HCT116 (cell line): ENCODE measurements around the gene ADGRG7.

Source experiments
- SP1 ChIP-seq: IDR thresholded peaks from 2 replicates; pipeline ENCODE4 v1.6.1; 2012; ENCODE audit warnings: low read depth
- YY1 ChIP-seq: IDR thresholded peaks from 2 replicates; pipeline ENCODE4 v1.6.1; 2011; ENCODE audit warnings: low read length, low read depth, moderate library complexity, mild to moderate bottlenecking; ENCODE audit not compliant: insufficient replicate concordance; ENCODE audit errors: extremely low read depth
- TF ChIP-seq, protein P1 (sequence below), 3 experiments: fragments of 200-600 bp in 1 of 3; sonication (generic) in 1 of 3; IDR thresholded peaks in 2 of 3; conservative IDR thresholded peaks in 1 of 3; 2 replicates each; pipeline ENCODE4 v1.5.1; 2012 to 2017; ENCODE audit warnings: low read depth in 2 of 3, low read length in 2 of 3, antibody characterized with exemption in 1 of 3, borderline replicate concordance in 1 of 3, control low read depth in 1 of 3, mild to moderate bottlenecking in 1 of 3, mixed read lengths in 1 of 3, mixed run types in 1 of 3, moderate library complexity in 1 of 3; ENCODE audit not compliant: insufficient read depth in 1 of 3

DNA sequence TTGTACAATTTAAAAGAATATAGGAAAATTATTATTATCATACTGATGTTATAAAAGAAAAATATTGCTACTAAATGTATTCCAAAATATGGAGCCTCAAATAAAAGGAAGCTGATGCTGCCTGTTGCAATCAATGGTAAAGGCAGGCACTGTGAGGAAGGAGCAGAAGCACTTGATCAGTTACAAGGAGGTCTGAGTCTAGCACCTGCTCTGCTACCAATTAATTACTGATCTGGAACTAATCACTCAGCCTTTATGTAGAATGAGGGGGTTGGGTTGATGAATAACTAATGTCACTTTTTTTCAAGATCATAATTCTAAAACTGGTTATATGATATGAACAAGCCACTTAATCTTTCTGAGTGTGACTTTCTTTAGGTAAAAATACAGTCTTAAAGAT, 5.5 kb downstream of the ADGRG7 start:
- TF ChIP-seq, protein P1, sequence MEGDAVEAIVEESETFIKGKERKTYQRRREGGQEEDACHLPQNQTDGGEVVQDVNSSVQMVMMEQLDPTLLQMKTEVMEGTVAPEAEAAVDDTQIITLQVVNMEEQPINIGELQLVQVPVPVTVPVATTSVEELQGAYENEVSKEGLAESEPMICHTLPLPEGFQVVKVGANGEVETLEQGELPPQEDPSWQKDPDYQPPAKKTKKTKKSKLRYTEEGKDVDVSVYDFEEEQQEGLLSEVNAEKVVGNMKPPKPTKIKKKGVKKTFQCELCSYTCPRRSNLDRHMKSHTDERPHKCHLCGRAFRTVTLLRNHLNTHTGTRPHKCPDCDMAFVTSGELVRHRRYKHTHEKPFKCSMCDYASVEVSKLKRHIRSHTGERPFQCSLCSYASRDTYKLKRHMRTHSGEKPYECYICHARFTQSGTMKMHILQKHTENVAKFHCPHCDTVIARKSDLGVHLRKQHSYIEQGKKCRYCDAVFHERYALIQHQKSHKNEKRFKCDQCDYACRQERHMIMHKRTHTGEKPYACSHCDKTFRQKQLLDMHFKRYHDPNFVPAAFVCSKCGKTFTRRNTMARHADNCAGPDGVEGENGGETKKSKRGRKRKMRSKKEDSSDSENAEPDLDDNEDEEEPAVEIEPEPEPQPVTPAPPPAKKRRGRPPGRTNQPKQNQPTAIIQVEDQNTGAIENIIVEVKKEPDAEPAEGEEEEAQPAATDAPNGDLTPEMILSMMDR (IDR thresholded peaks at IDR 0.05 in 2 of 3, conservative IDR thresholded peaks at IDR 0.05 in 1 of 3; ENCODE audit: borderline replicate concordance in 1 of 3, insufficient read depth in 1 of 3, low read depth in 2 of 3, low read length in 2 of 3) = no peak
- TF ChIP-seq YY1 (no peak), SP1 (no peak)
